ENCODE data around the gene EIF4A3.
"Not testable (repeated sequence)": the region's sequence is repeated elsewhere in the genome, so short reads cannot be mapped to it uniquely, and the experiment has no call there.

EIF4A3 gene

DNA sequence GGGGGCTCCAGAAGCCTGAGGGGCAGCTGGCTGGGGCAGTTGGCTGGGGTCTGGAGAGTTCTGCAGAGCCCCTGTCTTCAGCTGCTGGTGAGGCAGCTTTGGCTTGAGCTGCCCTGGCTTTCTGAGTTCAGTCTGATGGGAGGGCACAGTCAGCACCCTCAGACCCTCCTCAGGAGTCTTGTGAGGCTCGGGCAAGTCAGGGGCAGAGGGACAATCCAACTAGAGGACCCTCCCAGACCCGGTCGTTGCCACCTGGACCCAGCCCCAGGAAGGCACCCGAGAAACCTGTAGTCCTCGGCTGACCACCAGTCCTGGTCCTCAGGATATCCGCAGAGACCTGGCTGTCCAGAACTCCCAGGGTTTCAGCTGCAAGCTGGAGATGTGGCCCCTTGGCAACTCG, 24.8 kb upstream of the EIF4A3 start:
- DNase-seq, result no peak

DNA sequence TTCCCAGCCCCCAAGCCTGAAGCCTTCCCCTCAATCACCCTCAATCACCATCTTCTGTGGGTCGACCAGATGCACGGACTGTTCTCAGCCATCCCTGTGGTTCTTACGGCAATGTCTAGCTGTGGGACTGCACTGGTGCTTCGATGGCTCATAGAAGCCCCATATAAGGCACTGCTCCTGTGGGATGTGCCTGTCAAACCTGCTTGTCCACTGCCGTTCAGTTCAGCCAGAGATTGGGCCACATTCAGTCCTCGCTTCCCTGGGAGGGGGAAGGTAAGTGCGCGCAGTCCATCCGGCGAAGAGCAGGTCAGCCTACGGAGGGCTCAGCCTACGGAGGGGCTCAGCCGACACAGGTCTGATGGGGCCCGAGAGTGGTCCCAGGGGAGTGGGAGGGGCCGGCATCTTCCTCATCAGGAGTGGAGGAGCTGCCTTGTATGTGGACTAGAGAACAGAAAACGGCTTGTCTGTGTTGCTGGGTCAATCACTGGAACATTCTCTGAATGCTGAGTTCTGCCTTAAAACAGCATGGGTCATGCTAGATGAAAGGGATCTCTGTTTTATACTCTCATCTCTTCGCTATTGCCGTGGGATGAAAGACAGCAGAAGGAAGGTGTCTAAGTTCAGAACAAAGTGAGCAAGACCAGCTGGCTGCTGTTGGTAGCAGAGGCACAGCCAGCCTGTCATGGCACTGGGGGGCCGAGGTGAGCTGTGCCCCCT, 23.0 kb upstream of the EIF4A3 start, which contains the start of gene CARD14:
TSS of gene CARD14 (plus strand) at position 247 of the 717 bp plus-strand sequence. CDS start 11,409 bp downstream, outside the sequence.
- no peak for DNase-seq

DNA sequence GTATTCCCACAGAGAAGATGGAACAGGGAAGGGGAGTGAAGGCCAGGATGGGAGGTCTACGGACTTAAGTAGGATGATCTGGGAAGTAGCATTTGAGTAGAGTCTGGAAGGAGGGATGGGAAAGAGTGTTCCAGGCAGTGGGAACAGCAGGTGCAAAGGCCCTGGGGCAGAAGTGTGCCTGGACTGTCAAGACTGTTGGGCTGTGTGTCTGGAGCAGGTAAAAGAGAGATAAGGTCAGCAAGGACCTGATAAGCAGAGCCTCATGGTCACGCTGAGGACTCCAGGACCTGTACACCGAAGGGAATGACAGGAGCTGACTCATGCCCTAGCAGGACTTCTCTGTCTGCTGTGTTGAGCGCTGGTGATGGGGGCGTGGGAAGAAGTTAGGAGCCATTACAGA, 22.2 kb upstream of the EIF4A3 start:
- no peak for DNase-seq

DNA sequence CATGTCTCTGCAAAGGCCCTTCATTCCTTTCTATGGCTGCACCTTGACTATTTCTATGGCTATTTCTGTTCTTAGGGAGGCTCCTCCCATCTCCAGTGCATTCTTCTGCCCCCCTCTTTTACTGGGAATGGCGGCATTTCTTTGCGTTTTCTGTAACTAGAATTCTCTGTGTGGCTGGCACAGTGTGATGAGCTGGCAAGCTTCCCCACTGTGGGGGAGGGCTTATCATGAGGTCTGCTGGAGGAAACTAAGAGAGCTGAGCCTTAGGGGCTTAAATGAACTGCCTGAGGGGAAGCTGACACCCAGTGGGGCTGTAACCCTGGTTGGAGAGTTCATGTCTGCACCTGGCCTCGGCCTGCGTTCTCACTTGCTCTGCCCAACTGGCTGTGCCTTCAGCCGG, 21.4 kb upstream of the EIF4A3 start:
- DNase-seq, result no peak

DNA sequence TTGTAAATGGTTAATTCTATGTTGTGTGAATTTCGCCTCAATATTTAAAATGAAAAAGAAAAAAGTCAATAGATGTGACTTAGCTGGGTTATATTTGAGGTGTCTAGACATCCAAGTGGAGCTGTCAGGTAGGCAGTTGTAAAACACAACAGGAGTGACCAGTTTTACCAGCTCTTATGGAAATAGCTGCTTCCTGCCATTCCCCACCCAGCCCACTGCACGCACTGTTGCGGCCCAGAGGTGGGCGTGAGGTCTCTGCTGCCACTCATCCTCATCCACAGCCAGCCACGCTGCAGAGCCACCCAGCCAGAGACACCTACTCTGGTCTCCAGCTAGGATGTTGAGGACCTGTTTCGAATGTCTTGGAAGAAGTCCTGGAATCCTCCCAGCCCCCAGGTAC, 19.5 kb upstream of the EIF4A3 start:
- no peak for DNase-seq

DNA sequence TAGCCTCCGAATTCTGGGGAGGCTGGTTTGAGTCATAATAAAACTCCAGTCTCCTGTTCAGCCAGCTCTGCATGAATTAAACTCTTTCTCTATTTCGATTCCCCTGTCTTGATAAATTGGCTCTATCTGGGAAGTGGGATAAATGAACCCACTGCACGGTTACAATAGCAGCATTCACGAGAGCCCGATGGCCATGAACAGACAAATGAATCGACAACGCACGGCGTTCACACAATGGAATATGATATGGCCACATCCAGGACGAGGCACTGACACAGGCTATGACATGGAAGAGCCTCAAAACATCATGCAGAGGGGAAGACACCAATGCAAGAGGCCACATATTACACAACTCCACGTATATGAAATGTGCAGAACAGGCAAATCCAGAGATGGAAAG, 17.3 kb upstream of the EIF4A3 start:
- no peak for DNase-seq

DNA sequence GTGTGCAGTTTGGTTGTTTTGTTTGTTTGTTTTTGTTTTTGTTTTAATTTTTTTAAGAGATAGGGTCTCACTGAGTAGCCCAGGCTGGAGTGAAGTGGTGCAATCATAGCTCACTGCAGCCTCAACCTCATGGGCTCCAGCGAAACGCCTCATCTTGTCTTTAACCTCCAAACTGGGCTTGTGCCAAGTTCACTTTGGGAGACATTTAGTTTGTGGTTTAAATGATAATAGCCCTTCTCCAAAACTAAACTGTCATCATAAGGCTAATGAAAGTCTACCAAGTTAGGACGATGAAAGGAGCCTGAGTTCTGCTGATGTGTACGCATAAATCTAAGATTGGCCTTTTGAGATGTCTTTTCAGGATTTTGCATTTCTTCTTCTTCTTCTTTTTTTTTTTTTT, 16.4 kb upstream of the EIF4A3 start:
- no peak for DNase-seq

DNA sequence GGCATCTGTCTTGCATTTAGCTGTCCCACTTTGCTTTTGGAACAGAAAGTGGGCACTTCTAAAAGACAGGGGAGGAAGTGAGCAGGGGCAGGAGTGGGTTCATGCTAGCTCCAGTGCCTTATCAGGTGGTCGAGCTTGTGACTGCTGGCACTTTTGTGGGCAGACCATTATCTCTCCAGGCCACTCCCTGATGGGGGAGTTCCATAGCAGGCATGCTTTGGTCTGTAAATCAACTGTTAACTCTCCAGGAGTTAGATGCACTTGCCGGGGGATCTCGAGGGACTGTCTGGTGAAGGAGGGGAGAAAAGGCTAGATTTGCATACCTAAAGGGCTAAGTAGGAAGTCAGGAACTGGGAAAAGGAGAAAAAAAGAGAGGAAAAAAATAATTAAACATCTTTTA, 13.6 kb upstream of the EIF4A3 start:
- no peak for DNase-seq

DNA sequence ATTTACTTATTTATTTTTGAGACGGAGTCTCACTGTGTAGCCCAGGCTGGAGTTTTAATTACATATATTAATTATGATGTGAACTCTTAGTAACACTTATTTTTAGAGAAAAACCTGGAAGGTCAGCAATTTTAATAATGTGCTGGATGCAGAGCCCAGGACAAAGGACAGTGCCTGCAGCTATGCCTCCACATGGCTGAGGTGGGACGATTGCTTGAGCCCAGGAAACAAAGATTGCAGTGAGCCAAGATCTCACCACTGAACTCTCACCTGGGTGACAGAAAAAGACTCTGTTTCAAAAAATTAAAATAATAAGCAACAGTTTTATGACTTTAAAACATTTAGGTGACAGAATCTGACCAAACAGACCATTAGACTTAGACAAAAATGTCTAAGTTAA, 11.9 kb upstream of the EIF4A3 start:
- no peak for DNase-seq

DNA sequence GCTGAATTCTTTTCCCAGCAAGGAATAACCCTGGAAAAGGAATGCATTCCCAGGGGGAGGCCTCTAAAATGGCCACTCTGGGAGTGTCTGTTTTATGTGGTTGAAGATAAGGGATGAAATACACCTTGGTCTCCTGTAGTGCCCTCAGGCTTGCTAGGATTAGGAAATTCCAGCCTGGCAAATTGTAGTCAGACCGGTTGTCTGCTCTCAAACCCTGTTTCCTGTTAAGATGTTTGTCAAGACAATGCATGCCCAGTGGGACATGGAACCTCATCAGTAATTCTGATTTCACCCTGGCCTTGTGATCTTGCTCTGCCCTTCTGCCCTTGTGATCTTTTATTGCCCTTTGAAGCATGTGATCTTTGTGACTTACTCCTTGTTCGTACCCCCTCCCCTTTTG, 8.7 kb upstream of the EIF4A3 start:
- not testable (repeated sequence) for DNase-seq

DNA sequence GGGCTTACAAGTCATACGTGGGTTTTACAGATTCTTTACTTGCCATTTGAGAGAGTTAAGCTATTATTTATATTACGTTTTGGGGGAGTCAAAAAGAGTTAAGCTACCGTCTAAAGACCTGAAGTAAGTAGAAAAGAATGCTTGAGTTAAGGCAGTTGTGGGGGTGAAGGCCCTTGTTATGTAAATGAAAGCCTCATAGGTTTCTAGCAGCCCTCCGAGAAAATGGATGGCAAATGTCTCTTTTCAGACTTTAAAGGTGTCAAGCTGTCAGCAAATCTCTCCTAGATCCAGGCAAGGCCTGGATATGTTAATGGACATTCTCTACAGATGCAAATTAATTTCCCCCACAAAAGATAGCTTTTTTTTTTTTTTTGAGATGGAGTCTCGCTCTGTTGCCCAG, 7.2 kb upstream of the EIF4A3 start:
- DNase-seq, result no peak

DNA sequence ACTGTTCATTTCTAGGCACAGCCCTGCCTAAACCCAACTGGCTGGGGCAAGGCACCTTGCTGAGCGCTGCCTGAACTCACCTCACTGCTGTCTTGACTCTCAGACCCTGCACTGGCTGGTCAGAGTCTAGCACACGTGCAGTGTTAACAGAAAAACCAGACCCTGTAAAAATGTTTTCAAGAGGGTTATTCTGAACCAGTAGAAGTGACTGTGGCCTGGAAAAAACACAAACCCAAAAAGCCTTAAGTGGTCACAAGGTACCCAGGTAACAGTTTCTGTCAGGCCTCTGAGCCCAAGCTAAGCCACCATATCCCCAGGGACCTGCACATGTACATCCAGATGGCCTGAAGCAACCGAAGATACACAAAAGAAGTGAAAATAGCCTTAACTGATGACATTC, 6.1 kb upstream of the EIF4A3 start:
- DNase-seq, result no peak

DNA sequence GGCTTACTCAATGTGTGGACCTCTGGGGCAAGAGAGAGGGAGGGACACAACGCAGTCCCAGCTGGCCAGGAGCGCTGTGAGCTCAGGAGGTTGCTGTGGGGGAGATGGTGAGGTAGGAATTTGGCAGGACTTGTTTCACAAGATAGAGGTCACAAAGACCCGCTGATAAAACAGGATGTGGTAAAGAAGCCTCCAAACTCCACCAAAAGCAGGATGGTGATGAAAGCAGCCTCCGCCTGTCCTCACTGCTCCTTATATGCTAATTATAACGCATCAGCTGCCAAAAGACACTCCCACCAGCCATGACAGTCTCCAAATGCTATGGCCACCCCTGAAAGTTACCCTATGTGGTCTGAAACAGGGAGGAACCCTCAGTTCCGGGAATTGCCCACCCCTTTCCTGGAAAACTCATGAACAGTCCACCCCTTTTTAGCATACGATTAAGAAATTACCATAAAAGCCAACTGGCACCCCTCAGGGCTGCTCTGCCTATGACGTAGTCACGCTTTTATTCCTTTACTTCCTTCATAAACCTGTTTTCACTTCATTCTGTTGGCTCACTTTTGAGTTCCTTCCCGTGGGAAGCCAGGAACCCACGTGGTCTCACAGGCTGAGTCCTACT, 5.3 kb upstream of the EIF4A3 start:
- DNase-seq, result no peak

DNA sequence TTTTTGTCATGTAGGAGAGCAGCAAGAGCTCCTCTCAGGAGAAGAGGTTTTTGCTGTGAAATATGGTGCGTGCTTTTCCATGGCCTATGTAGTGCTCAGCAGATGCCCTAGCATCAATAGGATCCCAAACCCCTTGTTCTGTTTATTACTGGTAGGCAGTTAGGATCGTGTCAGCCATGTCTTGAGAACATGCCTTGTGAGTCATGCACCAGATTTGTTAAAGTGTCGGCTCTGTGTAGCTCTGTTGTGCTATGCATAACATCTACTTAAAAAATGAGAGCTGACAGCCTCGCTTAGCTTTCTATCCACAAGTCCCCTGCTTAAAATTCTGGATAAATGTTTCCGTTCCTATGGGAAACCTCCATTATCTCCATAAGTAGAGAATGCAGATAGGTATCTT, 4.4 kb upstream of the EIF4A3 start:
- DNase-seq, result no peak

DNA sequence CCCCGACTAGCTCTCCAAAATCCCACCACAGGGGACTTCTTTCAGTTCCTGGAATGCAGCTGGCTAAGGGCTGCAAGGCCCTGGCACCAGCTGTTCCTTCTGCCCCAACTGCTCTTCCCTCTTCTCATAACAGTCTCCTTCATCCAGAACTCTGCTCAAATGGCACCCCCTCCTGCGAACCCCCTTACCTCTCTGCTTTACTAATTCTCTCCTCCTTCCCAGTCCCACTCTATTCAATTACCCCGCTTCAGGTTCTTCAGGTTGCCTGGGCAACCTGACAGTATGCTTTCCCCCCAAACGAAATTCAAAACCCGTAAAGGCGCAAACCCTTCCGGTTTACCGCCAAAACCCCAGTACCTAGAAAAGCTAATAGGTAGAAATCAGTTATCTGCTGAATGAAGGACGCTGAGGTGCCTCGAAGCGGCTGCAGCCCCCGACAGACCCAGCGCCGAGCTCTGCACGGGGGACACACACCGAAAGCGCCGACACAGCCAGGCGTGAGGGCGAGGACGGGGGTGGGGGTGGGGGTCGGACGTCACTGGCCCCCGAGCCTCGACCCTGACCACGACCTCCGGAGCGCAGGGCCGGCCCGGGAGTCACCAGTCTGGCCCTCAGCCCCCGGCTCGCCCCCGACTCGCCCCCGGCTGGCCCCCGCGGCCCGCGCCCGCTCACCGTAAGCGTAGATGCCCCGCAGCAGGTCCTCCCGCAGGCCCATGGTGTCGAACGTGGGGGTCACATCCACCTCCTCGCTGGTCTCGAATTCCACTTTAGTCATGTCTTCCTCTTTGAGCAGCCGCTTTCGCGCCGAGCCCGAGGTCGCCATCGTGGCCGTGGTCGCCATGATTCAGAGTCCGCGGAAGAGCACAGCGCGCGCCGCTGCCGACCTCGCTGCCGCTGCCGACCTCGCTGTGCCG, 550 bp downstream of the EIF4A3 start:
- DNase-seq, result peak; percentile 30

DNA sequence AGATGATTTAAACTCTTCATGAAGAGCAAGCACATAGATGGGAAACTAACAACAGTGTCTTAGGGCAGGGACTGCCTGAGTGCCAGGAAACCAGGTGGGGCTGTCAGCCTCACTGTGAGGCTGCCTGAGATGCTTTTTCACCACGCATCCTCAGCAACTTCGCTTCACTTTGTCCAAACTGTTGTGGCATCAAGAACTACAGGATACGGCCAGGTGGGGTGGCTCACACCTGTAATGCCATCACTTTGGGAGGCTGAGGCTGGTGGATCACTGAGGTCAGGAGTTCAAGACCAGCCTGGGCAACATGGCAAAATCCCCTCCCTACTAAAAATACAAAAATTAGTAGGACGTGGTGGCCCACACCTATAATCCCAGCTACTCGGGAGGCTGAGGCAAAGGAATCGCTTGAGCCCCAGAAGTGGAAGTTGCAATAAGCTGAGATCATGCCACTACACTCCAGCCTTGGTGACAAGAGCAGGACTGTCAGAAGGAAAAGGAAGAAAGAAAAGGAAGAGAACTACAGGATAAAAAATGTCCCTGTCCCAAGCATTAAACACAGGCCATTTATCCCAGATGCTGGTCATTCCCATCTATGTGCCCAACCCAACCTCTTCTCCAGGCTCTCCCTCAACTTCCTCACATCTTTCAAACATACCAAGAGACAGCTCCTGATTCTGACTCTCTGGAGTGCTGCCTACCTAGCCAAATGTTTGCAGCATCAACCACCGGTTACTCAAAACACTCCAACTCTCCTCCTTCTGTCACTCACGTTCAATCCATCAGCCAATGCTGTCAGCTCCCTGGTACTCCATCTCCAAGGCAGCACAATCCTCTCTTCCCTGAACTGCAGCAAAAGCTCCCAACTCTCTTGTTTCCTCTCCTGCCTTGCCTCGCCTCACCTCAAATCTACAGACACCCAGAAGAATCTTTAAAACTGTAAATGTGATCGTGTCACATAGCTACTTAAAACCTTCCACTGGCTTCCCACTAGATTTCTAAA, 1.6 kb downstream of the EIF4A3 start:
- peak; percentile 22 for DNase-seq

DNA sequence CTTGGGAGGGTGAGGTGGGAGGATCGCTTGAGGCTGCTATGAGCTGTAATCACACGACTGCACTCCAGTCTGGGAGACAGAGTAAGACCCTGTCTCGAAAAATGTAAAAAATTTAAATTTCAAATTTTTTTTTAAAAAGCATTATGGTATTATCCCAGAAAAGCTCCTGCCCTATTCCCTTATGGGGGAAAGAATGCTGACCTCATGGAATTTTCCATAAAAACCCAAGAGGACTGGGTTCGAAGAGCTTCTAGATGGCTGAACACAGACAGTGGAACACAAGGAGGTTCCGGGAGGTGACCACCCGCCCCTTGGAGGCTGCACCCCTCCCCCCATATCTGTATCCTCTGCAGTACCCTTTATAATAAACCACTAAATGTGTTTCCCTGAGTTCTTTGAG, 4.0 kb downstream of the EIF4A3 start:
- no peak for DNase-seq

DNA sequence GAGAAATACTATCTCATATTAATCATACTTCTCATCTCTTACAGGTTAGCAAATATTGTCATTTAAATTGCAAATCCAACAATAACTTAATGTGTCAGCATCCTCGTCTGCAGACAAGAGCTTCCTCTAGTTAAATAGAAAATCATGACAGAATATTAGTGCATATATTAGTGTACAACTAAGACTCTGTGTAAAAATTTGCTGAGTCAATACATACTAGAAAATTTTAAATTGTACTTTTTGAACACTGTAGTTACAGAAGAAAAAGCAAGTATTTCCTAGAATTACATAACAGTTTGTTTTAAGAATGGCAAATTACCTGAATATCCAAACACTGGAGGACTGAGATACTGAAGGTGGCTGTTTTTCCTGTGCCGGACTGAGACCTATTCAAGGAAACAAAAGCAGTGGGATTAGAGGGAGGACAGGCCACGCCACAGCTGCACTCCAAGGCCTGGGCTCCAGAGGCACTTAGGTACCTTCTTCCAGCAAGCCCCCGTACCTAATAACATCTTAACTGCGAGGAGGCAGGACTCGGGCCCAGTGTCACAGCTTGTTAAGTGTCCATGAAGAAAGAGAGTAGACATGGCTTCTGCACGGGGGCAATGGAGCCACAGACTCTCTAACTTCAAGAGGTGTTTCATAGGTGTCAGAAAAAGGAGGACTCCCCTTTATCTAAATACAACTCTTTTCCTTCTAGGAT, 5.3 kb downstream of the EIF4A3 start:
- no peak for DNase-seq

DNA sequence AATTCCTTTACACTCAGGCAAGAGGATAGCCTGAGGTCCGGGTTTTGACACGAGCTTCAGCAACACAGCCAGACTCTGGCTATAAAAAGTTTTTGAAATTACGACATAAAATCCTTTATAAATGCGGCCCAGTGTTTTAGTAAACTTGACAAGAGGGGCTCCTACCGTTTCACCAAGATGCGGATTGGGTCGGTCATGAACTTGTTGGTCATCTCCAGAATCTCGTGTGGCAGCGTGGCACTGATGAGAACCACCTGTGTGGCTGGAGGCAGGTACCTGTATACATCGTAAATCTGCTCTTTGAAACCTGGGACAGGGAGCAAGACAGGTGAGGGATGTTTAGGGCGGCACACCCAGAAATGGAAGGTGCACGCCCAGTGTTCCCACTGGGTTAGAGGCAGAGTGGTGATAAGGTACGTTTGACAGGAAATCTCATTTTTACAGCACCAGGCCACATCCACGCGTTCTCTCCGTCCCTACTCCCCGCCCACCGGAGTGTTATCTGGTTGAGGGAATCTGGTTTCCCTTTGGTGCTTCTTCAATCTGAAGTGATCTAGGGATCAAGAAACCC, 8.0 kb downstream of the EIF4A3 start:
- no peak for DNase-seq

DNA sequence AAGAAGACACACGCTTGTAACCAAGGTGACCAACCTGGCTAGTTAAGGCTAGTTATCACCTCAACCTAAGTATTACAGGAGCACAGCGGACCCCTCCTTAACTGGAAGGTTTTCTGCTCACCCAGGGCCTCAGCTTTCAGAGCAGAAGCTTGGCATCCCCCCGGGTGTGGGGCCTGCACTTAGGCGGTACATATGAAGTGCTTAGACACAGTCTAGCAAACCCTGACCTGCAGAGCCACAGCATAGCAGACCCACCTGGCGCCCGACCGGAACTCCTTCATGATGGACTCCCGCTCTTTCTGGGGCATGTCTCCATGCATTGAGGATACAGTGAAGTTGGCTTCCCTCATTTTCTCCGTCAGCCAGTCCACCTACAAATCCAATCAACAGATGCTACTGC, 9.8 kb downstream of the EIF4A3 start:
- DNase-seq, result no peak

DNA sequence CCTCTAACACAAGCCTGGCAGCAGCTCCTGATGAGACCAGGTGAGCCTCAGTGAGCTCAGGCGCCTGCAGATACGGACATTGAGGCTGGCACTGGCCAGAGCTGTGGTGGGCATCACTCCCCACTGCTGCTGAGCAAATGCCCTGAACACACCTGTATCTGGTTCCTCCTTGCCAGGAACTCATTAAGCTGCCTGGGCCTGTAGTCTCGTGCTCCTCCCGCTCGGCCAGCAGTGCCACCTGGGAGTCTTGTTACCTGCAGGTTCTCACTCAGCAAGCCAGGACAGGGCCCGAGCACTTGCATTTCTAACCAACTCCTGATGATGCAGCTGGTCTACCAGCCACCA, 13.3 kb downstream of the EIF4A3 start:
- no peak for DNase-seq

Data from CD4-positive, alpha-beta T cell treated with Interleukin-21 for 1 hour (primary cell).